T follicular helper cell (primary cell): ENCODE measurements around the gene TIAM2.
"Not testable (repeated sequence)": the region's sequence is repeated elsewhere in the genome, so short reads cannot be mapped to it uniquely, and the experiment has no call there.

Experiments used
- DNase-seq: peaks from one replicate; pipeline ENCODE4 v3.0.0-alpha.2; 2020; ENCODE audit warnings: low read depth

The TIAM2 gene

GRCh38 chr6:155196911-155197310 lies 201.8 kb downstream of the TIAM2 start:
- no peak for DNase-seq

DNA sequence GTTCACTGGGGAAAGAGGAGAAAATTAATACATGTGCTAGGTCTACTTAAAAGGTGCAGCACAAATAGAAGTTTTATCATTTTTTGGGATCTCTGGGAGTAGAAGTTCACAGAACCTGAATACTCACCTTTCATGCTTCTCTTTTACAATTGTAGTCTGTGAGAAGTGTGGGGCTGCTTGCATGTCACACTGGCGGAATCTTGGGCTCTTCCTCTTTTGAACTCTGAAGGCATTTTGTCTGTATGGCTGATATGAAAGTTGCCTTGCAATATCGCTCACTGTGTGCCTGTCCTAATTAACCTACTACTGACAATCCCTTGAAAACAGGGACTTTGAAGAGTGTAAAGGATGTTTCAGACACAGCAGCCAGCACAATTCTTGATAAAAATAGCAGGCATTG lies 202.8 kb downstream of the TIAM2 start:
- no peak for DNase-seq

DNA sequence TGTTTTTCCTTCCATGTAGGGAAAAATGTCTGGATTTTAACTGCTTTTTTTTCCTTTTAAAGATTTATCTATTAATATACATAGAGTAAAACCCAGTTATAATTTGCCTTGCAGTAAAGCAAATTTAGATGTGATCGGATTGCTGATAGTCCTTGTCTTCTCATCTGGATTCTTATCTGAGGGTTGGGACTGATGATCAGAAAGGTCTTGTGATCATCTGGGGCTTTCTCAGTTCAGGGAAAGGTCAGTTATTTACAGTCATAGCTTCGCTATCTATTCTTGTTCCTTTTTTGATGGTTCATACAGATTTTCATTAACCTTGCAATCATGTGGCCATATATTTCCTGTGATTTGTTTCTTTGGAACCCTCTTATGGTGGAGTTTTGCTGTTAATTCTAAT lies 204.9 kb downstream of the TIAM2 start:
- DNase-seq, result no peak

DNA sequence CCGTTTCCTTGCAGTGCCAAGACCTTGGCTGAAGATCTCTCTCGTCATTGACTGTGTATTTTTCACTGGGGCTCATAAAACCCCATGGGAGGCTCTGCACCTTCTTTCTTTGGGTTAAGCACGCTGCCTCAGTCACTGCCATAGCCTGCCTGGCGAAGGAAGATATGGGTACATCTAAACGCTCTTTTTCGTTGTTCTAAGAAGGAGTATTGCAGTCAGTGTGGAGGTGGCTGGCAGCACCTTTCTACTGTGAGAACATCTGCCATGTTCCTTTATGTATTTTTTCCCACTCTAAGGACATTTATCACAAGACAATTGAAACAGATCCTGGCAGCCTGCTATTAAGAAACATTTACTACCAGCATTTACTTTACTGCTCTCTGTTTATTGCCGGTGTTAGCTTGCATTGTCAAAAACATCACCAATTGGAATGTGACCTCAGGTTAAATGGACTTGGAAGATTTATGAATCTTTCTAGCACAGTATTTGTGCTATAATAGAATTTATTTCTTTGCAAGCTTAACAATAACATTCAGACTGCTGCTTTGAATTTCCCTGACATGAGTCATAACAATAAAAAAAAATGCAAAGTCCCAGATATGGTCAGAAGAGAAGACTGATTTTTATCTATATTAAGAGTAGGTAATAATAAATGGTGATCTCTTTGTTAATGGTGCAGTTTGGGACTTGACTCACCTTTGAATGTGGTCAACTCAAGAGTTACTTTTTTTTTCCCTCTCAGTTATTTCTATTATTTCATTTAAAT lies 206.5 kb downstream of the TIAM2 start:
- no peak for DNase-seq

DNA sequence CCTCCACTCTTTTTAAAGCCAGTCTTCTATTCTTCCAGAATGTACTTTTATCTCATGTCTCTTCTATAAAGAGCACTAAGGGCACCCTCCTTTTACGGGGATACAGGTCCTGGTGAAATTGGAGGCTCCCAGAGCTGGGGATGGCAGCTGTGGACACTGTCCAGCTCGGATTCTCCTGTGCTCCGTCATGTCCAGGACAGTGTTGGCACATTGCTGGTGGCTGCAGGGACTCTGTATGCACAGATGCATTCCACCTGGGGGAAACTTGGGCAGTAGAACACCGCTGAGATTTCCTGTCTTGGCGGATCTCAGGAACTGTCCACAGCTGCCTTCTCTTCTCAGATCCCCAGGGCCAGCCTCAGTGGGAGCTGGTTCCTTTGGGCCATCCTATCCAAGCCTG lies 212.1 kb downstream of the TIAM2 start:
- no peak for DNase-seq

- DNase-seq, result no peak
Measured at GRCh38 chr6:155212106-155212505, 217.0 kb downstream of the TIAM2 start.

DNA sequence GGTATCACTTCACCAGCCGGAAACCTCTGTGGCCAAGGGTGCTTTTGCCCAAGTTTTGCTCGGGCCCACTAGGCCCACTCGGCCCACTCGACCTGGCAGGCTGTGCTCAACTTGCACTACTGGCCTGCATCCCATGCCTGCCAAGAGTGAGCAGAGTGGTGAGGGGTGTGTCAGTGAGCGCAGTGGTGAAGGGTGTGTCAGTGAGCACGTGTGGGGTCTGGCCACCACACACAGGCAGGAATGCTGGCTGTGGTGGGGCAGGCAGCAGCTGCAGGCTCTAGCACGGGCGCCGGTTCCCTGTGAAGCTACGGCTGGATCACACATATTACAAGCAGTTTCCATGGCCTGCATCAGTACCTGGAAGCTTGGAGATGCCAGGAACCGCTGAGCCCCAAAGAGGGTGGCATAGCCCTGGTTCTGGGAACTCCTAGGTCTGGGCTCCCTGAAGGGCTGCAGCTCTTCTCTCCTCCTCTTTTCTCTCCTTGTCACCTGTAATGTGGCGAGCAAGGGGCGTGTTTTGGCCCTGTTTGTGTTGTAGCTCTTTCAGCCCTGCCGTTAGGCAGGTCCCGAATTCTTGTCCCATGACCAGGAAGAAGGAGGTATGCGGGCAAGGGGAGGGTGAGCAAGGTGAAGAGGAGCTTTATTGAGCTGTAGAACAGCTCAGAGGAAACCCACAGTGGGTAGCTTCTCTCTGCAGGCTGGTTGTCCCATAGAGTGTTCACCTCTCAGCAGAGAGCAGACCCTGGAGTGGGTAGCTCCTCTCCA lies 217.7 kb downstream of the TIAM2 start:
- DNase-seq, result no peak

GRCh38 chr6:155213611-155214372 lies 218.7 kb downstream of the TIAM2 start:
- DNase-seq, result no peak

DNA sequence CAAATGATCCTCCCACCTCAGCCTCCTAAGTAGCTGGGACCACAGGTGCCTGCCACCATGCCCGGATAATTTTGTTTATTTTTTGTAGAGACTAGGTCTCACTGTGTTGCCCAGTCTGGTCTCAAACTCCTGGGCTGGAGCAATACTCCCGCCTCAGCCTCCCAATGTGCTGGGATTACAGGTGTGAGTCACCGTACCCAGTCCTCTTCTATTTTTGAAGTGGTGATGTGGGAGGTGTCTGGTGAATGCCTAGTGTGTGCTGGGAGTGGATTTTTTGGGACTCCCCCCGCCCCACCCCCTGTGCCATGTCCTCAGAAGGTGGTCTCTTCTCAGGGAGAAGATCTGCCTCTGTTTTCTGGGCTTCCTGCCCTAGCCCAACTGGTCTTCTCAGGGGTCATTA lies 220.8 kb downstream of the TIAM2 start:
- no peak for DNase-seq

DNA sequence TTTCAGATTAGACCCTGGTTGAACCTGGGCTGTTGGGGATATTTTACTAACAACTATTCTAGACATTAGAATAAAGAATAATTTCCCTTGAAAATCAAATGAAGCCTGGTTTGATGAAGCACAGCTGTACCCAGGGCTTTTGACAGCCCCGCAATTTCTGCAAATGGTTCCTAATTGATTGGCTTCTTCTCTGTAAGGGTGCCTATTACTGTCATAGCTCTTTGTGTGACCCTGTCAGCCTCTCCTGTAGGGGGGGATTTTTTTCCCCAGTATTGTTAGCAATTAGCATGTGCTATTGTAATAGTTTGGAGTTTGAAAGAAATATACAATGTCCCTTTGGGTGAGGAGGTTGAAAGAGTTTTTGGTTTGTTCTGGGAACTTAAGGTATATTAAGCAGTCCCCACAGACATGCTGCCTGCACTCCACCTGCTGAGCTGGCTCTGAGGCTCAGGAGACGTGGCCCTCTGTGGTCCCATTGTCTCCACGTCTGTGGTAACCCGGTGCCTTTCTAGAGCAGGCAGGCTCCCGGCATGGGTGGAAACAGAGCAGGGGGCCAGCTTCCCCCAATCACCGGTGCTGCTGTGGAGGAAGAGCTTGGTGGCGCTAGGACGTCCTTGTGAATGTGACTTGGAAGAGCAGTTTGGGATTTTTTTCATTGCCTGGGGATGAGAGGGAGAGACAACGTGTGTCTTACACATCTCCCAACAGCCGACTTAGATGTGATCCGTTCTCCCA lies 221.4 kb downstream of the TIAM2 start:
- no peak for DNase-seq

DNA sequence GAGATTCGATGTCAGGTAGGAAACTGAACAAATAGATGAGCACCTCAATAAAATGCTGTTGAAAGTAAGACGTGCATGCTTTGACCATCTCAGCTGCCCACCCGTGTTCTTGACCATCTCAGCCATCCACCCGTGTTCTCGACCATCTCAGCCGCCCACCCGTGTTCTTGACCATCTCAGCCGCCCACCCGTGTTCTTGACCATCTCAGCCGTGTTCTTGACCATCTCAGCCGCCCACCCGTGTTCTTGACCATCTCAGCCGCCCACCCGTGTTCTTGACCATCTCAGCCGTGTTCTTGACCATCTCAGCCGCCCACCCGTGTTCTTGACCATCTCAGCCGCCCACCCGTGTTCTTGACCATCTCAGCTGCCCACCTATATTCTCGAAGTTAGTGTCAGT lies 223.6 kb downstream of the TIAM2 start:
- not testable (repeated sequence) for DNase-seq

DNA sequence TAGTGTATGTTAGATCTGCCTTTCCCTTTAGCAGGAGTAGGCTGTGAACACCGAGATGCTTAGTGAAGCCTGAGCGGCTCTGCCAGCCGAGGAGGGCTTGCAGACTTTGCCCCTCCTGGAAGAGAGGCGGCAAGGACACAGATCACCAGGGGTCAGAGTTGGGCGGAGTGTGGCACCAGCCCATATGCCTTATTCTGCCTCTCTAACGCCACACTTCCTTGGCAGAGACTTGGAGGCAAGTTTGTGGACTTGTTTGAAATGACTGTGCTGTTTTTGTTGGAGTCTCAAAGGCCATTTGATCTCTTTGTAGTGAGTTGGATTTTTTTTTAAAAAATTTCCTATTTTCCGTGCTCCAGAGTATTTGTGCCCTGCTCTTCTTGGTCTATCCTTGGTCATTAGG lies 224.2 kb downstream of the TIAM2 start:
- DNase-seq, result no peak

DNA sequence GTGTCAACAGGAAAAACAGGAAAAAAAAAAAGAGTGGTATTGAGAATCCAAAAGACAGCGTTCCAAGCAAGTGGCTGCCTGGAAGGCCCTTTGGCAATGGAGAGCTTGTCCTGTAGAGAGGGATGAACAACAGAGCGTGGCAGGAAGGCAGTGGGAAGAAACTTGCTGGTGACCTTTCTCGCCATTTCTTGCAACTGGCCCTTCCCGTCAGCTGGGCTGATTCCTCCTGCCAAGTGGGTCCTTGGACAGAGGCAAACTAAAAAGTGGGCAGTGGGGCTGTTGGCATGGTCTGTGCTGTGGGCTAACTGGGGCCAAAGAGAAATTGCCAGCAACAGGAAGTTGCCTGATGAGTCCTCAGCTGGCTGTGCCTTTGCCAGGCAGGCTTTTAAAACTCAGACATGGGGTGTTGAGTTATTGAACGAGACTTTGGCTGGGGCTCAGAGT lies 224.8 kb downstream of the TIAM2 start:
- no peak for DNase-seq

GRCh38 chr6:155221086-155221485 lies 226.0 kb downstream of the TIAM2 start:
- no peak for DNase-seq

DNA sequence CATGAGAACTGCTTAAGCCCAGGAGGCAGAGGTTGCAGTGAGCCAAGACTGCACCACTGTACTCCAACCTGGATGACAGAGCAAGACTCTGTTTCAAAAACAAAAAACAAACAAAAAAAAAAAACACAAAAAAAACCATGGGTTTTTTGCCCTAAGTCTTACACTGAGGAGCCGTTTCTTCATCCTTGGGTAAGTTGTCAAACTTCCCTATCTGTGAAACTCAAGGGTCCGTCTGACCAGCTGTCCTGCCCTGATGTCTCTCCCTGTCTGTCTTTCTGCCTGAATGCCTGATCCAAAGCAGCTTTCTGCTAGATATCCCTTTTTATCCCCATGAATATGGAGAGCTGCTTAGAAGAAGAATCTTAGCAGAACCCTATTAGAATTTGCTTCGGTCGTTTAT lies 227.4 kb downstream of the TIAM2 start:
- no peak for DNase-seq

GRCh38 chr6:155223646-155224451 lies 228.7 kb downstream of the TIAM2 start:
- no peak for DNase-seq

DNA sequence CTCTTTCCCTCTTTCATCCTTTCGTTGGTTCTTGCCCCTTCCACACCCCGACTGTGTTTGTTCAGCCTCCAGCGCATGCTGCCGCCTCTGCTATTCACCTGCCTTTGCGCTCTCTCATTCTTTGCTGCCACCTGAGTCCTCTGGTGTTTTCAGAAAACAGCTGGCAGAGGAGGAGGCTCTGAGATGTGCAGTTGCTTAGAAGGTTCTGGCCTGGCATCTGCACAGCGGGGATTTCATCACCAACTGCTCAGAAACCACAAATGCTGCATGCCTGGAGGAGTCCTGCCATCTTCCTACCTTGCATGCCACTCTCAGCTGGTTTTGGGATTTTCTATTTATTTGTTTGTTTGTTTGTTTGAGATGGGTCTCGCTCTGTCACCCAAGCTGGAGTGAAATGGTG lies 229.5 kb downstream of the TIAM2 start:
- DNase-seq, result no peak

DNA sequence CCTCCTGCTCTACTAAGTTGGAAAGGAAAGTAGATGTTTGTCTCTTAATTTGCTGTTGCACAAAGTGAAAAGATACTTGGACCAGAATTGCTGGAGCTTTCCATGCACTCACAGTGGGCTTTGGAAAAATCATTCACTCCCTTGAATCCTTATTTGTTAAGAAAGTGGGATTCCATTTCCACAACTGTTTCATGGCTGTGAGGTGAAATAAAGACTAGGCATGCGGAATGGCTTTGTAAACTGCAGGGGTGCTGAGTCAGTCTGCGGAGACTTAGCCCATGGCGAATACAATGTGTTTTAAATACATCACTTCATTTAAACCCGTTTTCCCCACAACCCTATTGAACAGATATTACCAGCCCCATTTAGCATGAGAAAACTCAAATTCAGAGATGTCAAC lies 231.9 kb downstream of the TIAM2 start:
- no peak for DNase-seq

- no peak for DNase-seq
Measured at GRCh38 chr6:155228546-155229166, 233.5 kb downstream of the TIAM2 start.

- not testable (repeated sequence) for DNase-seq
Measured at GRCh38 chr6:155230975-155231374, 235.9 kb downstream of the TIAM2 start.

GRCh38 chr6:155232848-155233247 lies 237.7 kb downstream of the TIAM2 start:
- DNase-seq, result no peak
